SJCRH30 (cell line): ENCODE measurements around the gene PLEKHG4. TPM values are rescaled to one million over a fixed set of nuclear protein-coding genes. Genes with fewer than 3 reads are reported as not detected.

Source experiments
- DNase-seq, 2 experiments: peaks; one replicate each; pipeline ENCODE4 v3.0.0-alpha.2; 2015 to 2020
- H3K27ac ChIP-seq: fragments of 250-450 bp; sonication (Bioruptor Pico); 2 replicates; pipeline ENCODE4 v1.5.1; 2020; ENCODE audit warnings: mild to moderate bottlenecking, moderate library complexity
- H3K27me3 ChIP-seq: fragments of 250-450 bp; sonication (Bioruptor Pico); 2 replicates; pipeline ENCODE4 v1.5.1; 2020; ENCODE audit warnings: mild to moderate bottlenecking, moderate library complexity
- H3K36me3 ChIP-seq: fragments of 250-450 bp; sonication (Bioruptor Pico); 2 replicates; pipeline ENCODE4 v1.5.1; 2020; ENCODE audit warnings: mild to moderate bottlenecking, moderate library complexity
- H3K4me1 ChIP-seq: fragments of 250-450 bp; sonication (Bioruptor Pico); 2 replicates; pipeline ENCODE4 v1.5.1; 2020; ENCODE audit warnings: mild to moderate bottlenecking, moderate library complexity
- H3K4me3 ChIP-seq: fragments of 250-450 bp; sonication (Bioruptor Pico); 2 replicates; pipeline ENCODE4 v1.5.1; 2020; ENCODE audit warnings: mild to moderate bottlenecking, moderate library complexity
- H3K9me3 ChIP-seq: fragments of 250-450 bp; sonication (Bioruptor Pico); replicated peaks from 2 replicates; pipeline ENCODE4 v1.5.1; 2020; ENCODE audit warnings: mild to moderate bottlenecking, moderate library complexity
- total RNA-seq: library from RNA; depleted of rRNA; stranded (reverse); fragments of >200 nt; shearing (Covaris generic); gene quantifications from 2 replicates; pipeline ENCODE4 v1.2.3, GENCODE V29; 2014

The PLEKHG4 gene
- total RNA-seq, 1 experiment from 2014 or later = not detected

GRCh38 chr16:67249178-67250044, 29.9 kb upstream of the PLEKHG4 start:
- H3K27ac ChIP-seq = no peak overlapping the region
- no peaks in the 10 kb centered on the region for H3K9me3 ChIP-seq
- H3K27me3 ChIP-seq = no peaks in the 10 kb centered on the region
- peak in 1 of 2 experiments; percentile 44 for DNase-seq
- peaks cover 23% of the 10 kb centered on the region for H3K4me1 ChIP-seq
- peak overlapping the region; percentile 72 for H3K4me3 ChIP-seq
- H3K36me3 ChIP-seq = no peaks in the 10 kb centered on the region

- H3K9me3 ChIP-seq = no peaks in the 10 kb centered on the region
- H3K4me3 ChIP-seq = no peak overlapping the region
- no peaks in the 10 kb centered on the region for H3K27me3 ChIP-seq
- peaks cover 17% of the 10 kb centered on the region for H3K4me1 ChIP-seq
- DNase-seq = no peak
- no peaks in the 10 kb centered on the region for H3K36me3 ChIP-seq
- H3K27ac ChIP-seq = no peak overlapping the region
Observed at GRCh38 chr16:67250045-67250327, 29.3 kb upstream of the PLEKHG4 start.

- Histone ChIP-seq H3K36me3 (no peaks in the 10 kb centered on the region), H3K9me3 (no peaks in the 10 kb centered on the region), H3K27me3 (no peaks in the 10 kb centered on the region), H3K27ac (no peak overlapping the region), H3K4me1 (peaks cover 9% of the 10 kb centered on the region; the same call in 1 of the 2 replicates), H3K4me3 (no peak overlapping the region)
- no peak for DNase-seq
Observed at GRCh38 chr16:67252609-67253497, 26.5 kb upstream of the PLEKHG4 start.

GRCh38 chr16:67254801-67255552, 24.4 kb upstream of the PLEKHG4 start:
- H3K27me3 ChIP-seq = no peaks in the 10 kb centered on the region
- no peak overlapping the region for H3K27ac ChIP-seq
- no peak overlapping the region for H3K4me3 ChIP-seq
- no peaks in the 10 kb centered on the region for H3K36me3 ChIP-seq
- H3K4me1 ChIP-seq = no peaks in the 10 kb centered on the region; the same call in 1 of the 2 replicates
- DNase-seq = no peak
- H3K9me3 ChIP-seq = no peaks in the 10 kb centered on the region

- Histone ChIP-seq H3K9me3 (no peaks in the 10 kb centered on the region), H3K4me3 (no peak overlapping the region), H3K27ac (no peak overlapping the region), H3K4me1 (no peaks in the 10 kb centered on the region), H3K36me3 (no peaks in the 10 kb centered on the region), H3K27me3 (no peaks in the 10 kb centered on the region)
- no peak for DNase-seq
Observed at GRCh38 chr16:67255553-67256221, 23.6 kb upstream of the PLEKHG4 start.

GRCh38 chr16:67256701-67257230, 22.6 kb upstream of the PLEKHG4 start:
- Histone ChIP-seq H3K27me3 (no peaks in the 10 kb centered on the region), H3K9me3 (no peaks in the 10 kb centered on the region), H3K4me3 (no peak overlapping the region), H3K36me3 (no peaks in the 10 kb centered on the region), H3K4me1 (0 out of 2 replicates have a peak, but pooled peaks cover 3% of the 10 kb centered on the region), H3K27ac (no peak overlapping the region)
- no peak for DNase-seq

- DNase-seq = no peak
- Histone ChIP-seq H3K27me3 (no peaks in the 10 kb centered on the region), H3K9me3 (no peaks in the 10 kb centered on the region), H3K27ac (no peak overlapping the region), H3K36me3 (no peaks in the 10 kb centered on the region), H3K4me3 (no peak overlapping the region), H3K4me1 (0 out of 2 replicates have a peak, but pooled peaks cover 3% of the 10 kb centered on the region)
Observed at GRCh38 chr16:67257486-67258160, 21.7 kb upstream of the PLEKHG4 start.

GRCh38 chr16:67258161-67258835, 21.0 kb upstream of the PLEKHG4 start:
- no peak overlapping the region for H3K4me3 ChIP-seq
- DNase-seq = no peak

GRCh38 chr16:67259705-67260104, 19.6 kb upstream of the PLEKHG4 start:
- H3K36me3 ChIP-seq = no peaks in the 10 kb centered on the region
- no peaks in the 10 kb centered on the region for H3K9me3 ChIP-seq
- DNase-seq = no peak

More at GRCh38 chr16:67258161-67258835, 21.0 kb upstream of the PLEKHG4 start:
- H3K27ac ChIP-seq = no peak overlapping the region
- 0 out of 2 replicates have a peak, but pooled peaks cover 3% of the 10 kb centered on the region for H3K4me1 ChIP-seq
- H3K36me3 ChIP-seq = no peaks in the 10 kb centered on the region
- no peaks in the 10 kb centered on the region for H3K9me3 ChIP-seq
- H3K27me3 ChIP-seq = no peaks in the 10 kb centered on the region

GRCh38 chr16:67260426-67261063, 18.8 kb upstream of the PLEKHG4 start:
- Histone ChIP-seq H3K4me3 (no peak overlapping the region), H3K36me3 (no peaks in the 10 kb centered on the region), H3K27me3 (no peaks in the 10 kb centered on the region; the same call in 1 of the 2 replicates), H3K27ac (no peak overlapping the region), H3K4me1 (0 out of 2 replicates have a peak, but pooled peaks cover 3% of the 10 kb centered on the region), H3K9me3 (no peaks in the 10 kb centered on the region)
- peak; percentile 72 to 89 for DNase-seq

More at GRCh38 chr16:67259705-67260104, 19.6 kb upstream of the PLEKHG4 start:
- H3K27me3 ChIP-seq = no peaks in the 10 kb centered on the region; the same call in 1 of the 2 replicates
- no peak overlapping the region for H3K27ac ChIP-seq
- H3K4me3 ChIP-seq = no peak overlapping the region
- H3K4me1 ChIP-seq = 0 out of 2 replicates have a peak, but pooled peaks cover 3% of the 10 kb centered on the region

- no peak overlapping the region for H3K27ac ChIP-seq
- H3K27me3 ChIP-seq = no peaks in the 10 kb centered on the region; the same call in 1 of the 2 replicates
- H3K9me3 ChIP-seq = no peaks in the 10 kb centered on the region
- H3K36me3 ChIP-seq = no peaks in the 10 kb centered on the region
- 0 out of 2 replicates have a peak, but pooled peaks cover 3% of the 10 kb centered on the region for H3K4me1 ChIP-seq
- no peak for DNase-seq
- H3K4me3 ChIP-seq = no peak overlapping the region
Observed at GRCh38 chr16:67263201-67263600, 16.1 kb upstream of the PLEKHG4 start.

GRCh38 chr16:67264277-67264676, 15.1 kb upstream of the PLEKHG4 start:
- Histone ChIP-seq H3K9me3 (no peaks in the 10 kb centered on the region), H3K27me3 (no peaks in the 10 kb centered on the region; the same call in 1 of the 2 replicates), H3K36me3 (no peaks in the 10 kb centered on the region), H3K4me3 (no peak overlapping the region), H3K27ac (no peak overlapping the region), H3K4me1 (0 out of 2 replicates have a peak, but pooled peaks cover 3% of the 10 kb centered on the region)
- DNase-seq = peak; percentile 5 to 37
